ENCODE data around the gene RFX1. TPM values are rescaled to one million over a fixed set of nuclear protein-coding genes. Genes with fewer than 3 reads are reported as not detected.

The RFX1 gene
- total and polyA plus RNA-seq, 8 donors, result 9.1 to 17.4 (median 13.5) TPM

GRCh38 chr19:13981021-13981420 lies 25.1 kb downstream of the RFX1 start:
- Histone ChIP-seq H3K27ac (no peak overlapping the region), H3K9me3 (no peaks in the 10 kb centered on the region), H3K4me3 (no peak overlapping the region), H3K4me1 (peaks cover 8 to 36% of the 10 kb centered on the region in 2 donors), H3K27me3 (peaks cover 0 to 6% of the 10 kb centered on the region in 2 donors), H3K36me3 (peaks cover 0 to 34% of the 10 kb centered on the region in 2 donors)
- no peak for DNase-seq
- no peak for TF ChIP-seq CTCF (IDR thresholded peaks at IDR 0.05)
- intact Hi-C loops (cut with DNase I), result no loop called here
- no peak for ATAC-seq

- intact Hi-C loops (cut with DNase I), result no loop called here
- peaks cover 2 to 29% of the 10 kb centered on the region in 2 donors for H3K4me1 ChIP-seq
Measured at GRCh38 chr19:13980340-13980739, 25.8 kb downstream of the RFX1 start.

GRCh38 chr19:13979686-13980085 lies 26.4 kb downstream of the RFX1 start:
- TF ChIP-seq CTCF (IDR thresholded peaks at IDR 0.05), result no peak
- Histone ChIP-seq H3K9me3 (no peaks in the 10 kb centered on the region), H3K4me3 (no peak overlapping the region), H3K27me3 (peaks cover 0 to 6% of the 10 kb centered on the region in 2 donors), H3K27ac (no peak overlapping the region), H3K36me3 (peaks cover 0 to 40% of the 10 kb centered on the region in 2 donors), H3K4me1 (peaks cover 0 to 23% of the 10 kb centered on the region in 2 donors)
- DNase-seq (no peak), ATAC-seq (no peak)
- intact Hi-C loops (cut with DNase I), result no loop called here

More at GRCh38 chr19:13980340-13980739, 25.8 kb downstream of the RFX1 start:
- H3K4me3 ChIP-seq, result no peak overlapping the region
- peak in 1 of 4 donors; percentile 72 for DNase-seq
- no peaks in the 10 kb centered on the region for H3K9me3 ChIP-seq
- no peak for TF ChIP-seq CTCF (IDR thresholded peaks at IDR 0.05)
- H3K36me3 ChIP-seq, result peaks cover 0 to 39% of the 10 kb centered on the region in 2 donors
- no peak overlapping the region for H3K27ac ChIP-seq
- ATAC-seq, result no peak
- H3K27me3 ChIP-seq, result peaks cover 0 to 6% of the 10 kb centered on the region in 2 donors

GRCh38 chr19:13979244-13979615 lies 26.9 kb downstream of the RFX1 start:
- DNase-seq (peak in 1 of 4 donors; percentile 78), ATAC-seq (peak; percentile 14)
- H3K27me3 ChIP-seq, result peaks cover 0 to 6% of the 10 kb centered on the region in 2 donors
- peak overlapping the region; percentile 68 to 71 for H3K27ac ChIP-seq
- no peaks in the 10 kb centered on the region for H3K9me3 ChIP-seq
- peak overlapping the region; percentile 33 to 48 for H3K4me3 ChIP-seq
- intact Hi-C loops (cut with DNase I), result no loop called here
- no peak for TF ChIP-seq CTCF (IDR thresholded peaks at IDR 0.05)
- peaks cover 0 to 40% of the 10 kb centered on the region in 2 donors for H3K36me3 ChIP-seq
- H3K4me1 ChIP-seq, result peaks cover 0 to 19% of the 10 kb centered on the region in 2 donors

GRCh38 chr19:13978351-13979243 lies 27.5 kb downstream of the RFX1 start:
- H3K36me3 ChIP-seq, result peaks cover 0 to 45% of the 10 kb centered on the region in 2 donors
- peak; percentile 57 to 91 (median 86) for DNase-seq

More at GRCh38 chr19:13978351-13979243, 27.5 kb downstream of the RFX1 start:
- intact Hi-C loops (cut with DNase I), result no loop called here
- H3K4me1 ChIP-seq, result peaks cover 0 to 19% of the 10 kb centered on the region in 2 donors
- no peaks in the 10 kb centered on the region for H3K9me3 ChIP-seq
- peak; percentile 89 for ATAC-seq
- peaks cover 0 to 6% of the 10 kb centered on the region in 2 donors for H3K27me3 ChIP-seq
- TF ChIP-seq CTCF (IDR thresholded peaks at IDR 0.05), result no peak
- H3K4me3 ChIP-seq, result peak overlapping the region; percentile 33 to 48
- peak overlapping the region; percentile 68 to 71 for H3K27ac ChIP-seq

Data from left lung (tissue), 10 donors.